ENCODE data around the gene MRPL55. TPM values are rescaled to one million over a fixed set of nuclear protein-coding genes. Genes with fewer than 3 reads are reported as not detected.

Gene MRPL55
- total and polyA plus RNA-seq, 2 experiments from 2014 or later, result 92.4 to 172 TPM

- ATAC-seq, result no peak
- Mint-ChIP-seq H3K4me3 (no peak overlapping the region), H3K27ac (no peak overlapping the region)
Observed at GRCh38 chr1:228076796-228077430, 32.2 kb downstream of the MRPL55 start.

More at GRCh38 chr1:228076796-228077430, 32.2 kb downstream of the MRPL55 start:
- Histone ChIP-seq H3K79me2 (replicated peaks; ENCODE audit: insufficient read depth) (no peaks in the 10 kb centered on the region), H3K4me1 (ENCODE audit: insufficient read depth) (peaks cover 12% of the 10 kb centered on the region), H2AFZ (no peak overlapping the region), H3K4me2 (no peak overlapping the region), H3K27ac (ENCODE audit: low read depth) (no peak overlapping the region), H3K4me3 (no peak overlapping the region), H4K20me1 (replicated peaks; ENCODE audit: insufficient read depth) (no peaks in the 10 kb centered on the region; the same call in 1 of the 2 replicates), H3K27me3 (ENCODE audit: insufficient read depth) (peaks cover 98% of the 10 kb centered on the region), H3K36me3 (ENCODE audit: insufficient read depth) (no peaks in the 10 kb centered on the region), H3F3A (replicated peaks; ENCODE audit: low read depth) (no peaks in the 10 kb centered on the region), H3K9me2 (ENCODE audit: insufficient read depth) (no peaks in the 10 kb centered on the region)
- peaks cover 72% of the 10 kb centered on the region for H3K27me3 Mint-ChIP-seq (ENCODE audit: insufficient read depth, low read depth, poor library complexity)
- no peak for DNase-seq (ENCODE audit: low spot score)
- TF ChIP-seq, protein P1, sequence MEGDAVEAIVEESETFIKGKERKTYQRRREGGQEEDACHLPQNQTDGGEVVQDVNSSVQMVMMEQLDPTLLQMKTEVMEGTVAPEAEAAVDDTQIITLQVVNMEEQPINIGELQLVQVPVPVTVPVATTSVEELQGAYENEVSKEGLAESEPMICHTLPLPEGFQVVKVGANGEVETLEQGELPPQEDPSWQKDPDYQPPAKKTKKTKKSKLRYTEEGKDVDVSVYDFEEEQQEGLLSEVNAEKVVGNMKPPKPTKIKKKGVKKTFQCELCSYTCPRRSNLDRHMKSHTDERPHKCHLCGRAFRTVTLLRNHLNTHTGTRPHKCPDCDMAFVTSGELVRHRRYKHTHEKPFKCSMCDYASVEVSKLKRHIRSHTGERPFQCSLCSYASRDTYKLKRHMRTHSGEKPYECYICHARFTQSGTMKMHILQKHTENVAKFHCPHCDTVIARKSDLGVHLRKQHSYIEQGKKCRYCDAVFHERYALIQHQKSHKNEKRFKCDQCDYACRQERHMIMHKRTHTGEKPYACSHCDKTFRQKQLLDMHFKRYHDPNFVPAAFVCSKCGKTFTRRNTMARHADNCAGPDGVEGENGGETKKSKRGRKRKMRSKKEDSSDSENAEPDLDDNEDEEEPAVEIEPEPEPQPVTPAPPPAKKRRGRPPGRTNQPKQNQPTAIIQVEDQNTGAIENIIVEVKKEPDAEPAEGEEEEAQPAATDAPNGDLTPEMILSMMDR (conservative IDR thresholded peaks at IDR 0.05; ENCODE audit: low read depth in 2 of 2), result no peak
- TF ChIP-seq JUNB (IDR thresholded peaks at IDR 0.05; ENCODE audit: unreplicated experiment) (no peak), CREB1 (CRISPR knock-in tag; IDR thresholded peaks at IDR 0.05; ENCODE audit: low read depth) (no peak), NANOG (IDR thresholded peaks at IDR 0.05; ENCODE audit: borderline replicate concordance) (no peak), POLR2AphosphoS5 (IDR thresholded peaks at IDR 0.05; ENCODE audit: low read depth) (no peak), ETS1 (IDR thresholded peaks at IDR 0.05) (no peak), EZH2 (IDR thresholded peaks at IDR 0.05; ENCODE audit: low read depth, unreplicated experiment) (no peak), ZNF114 (CRISPR knock-in tag; IDR thresholded peaks at IDR 0.05) (no peak), STAT1 (IDR thresholded peaks at IDR 0.05; ENCODE audit: unreplicated experiment) (no peak), ZNF462 (CRISPR knock-in tag; IDR thresholded peaks at IDR 0.05) (no peak), EZH2phosphoT487 (IDR thresholded peaks at IDR 0.05; ENCODE audit: unreplicated experiment) (no peak), ZNF331 (CRISPR knock-in tag; IDR thresholded peaks at IDR 0.05; ENCODE audit: low read depth) (no peak)
- TF ChIP-seq, protein P2, sequence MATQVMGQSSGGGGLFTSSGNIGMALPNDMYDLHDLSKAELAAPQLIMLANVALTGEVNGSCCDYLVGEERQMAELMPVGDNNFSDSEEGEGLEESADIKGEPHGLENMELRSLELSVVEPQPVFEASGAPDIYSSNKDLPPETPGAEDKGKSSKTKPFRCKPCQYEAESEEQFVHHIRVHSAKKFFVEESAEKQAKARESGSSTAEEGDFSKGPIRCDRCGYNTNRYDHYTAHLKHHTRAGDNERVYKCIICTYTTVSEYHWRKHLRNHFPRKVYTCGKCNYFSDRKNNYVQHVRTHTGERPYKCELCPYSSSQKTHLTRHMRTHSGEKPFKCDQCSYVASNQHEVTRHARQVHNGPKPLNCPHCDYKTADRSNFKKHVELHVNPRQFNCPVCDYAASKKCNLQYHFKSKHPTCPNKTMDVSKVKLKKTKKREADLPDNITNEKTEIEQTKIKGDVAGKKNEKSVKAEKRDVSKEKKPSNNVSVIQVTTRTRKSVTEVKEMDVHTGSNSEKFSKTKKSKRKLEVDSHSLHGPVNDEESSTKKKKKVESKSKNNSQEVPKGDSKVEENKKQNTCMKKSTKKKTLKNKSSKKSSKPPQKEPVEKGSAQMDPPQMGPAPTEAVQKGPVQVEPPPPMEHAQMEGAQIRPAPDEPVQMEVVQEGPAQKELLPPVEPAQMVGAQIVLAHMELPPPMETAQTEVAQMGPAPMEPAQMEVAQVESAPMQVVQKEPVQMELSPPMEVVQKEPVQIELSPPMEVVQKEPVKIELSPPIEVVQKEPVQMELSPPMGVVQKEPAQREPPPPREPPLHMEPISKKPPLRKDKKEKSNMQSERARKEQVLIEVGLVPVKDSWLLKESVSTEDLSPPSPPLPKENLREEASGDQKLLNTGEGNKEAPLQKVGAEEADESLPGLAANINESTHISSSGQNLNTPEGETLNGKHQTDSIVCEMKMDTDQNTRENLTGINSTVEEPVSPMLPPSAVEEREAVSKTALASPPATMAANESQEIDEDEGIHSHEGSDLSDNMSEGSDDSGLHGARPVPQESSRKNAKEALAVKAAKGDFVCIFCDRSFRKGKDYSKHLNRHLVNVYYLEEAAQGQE (IDR thresholded peaks at IDR 0.05; ENCODE audit: unreplicated experiment), result no peak
- H3K36me3 Mint-ChIP-seq (ENCODE audit: low read depth), result no peaks in the 10 kb centered on the region
- H3K4me1 Mint-ChIP-seq, result peaks cover 11% of the 10 kb centered on the region
- H3K9me3 Mint-ChIP-seq, result no peaks in the 10 kb centered on the region

Data from GM23338 (cell line).